GM19043 (cell line): ENCODE data around the gene ODAD2.
"Not testable (repeated sequence)": the region's sequence is repeated elsewhere in the genome, so short reads cannot be mapped to it uniquely, and the experiment has no call there.

Experiments
- ATAC-seq: cut with Tn5 transposase; IDR thresholded peaks from one replicate; pipeline ENCODE4 v1.9.1; 2021; ENCODE audit warnings: low read depth; ENCODE audit not compliant: unreplicated experiment

The ODAD2 gene

DNA sequence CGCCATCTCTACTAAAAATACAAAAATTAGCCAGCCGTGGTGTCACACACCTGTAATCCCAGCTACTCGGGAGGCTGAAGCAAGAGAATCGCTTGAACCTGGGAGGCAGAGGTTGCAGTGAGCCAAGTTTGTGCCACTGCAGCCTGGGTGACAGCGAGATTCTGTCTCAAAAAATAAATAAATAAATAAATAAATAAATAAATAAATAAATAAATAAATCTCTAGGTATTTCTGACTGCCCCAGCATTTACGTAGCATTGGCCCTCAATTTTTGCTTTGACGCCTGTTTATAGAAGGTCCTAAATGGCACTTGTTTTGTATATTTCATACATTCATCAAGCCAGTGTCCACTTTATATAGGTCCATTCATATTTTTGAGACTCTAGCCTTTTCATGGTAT, 28.9 kb downstream of the ODAD2 start:
- ATAC-seq, result not testable (repeated sequence)

DNA sequence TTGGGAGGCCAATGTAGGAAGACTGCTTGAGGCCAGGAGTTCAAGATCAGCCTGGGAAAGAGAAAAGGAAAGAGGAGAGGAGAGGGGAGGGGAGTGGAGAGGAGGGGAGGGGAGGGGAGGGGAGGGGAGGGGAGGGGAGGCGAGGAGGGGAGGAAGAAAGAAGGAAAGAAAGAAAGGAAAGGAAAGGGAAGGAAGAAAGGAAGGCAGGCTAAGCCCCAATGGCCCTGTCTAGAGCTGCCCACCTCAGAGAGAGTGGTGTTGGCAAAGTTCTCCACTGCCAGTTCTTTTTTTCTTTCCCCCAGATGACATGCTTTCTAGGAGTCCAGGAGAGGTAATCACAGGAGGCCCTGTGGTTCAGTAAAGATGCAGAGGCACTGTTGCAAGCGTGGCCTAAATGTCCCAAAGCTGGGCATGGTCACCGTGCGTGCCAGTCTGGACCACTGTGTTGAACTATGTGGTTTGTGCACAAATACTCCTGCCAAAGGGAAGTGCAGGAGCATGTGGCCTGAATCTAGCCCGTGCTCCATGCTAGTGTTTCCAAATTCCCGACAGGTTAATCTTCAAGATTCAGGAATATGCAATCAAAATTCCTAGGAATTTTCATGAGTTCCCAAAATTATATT, 39.7 kb downstream of the ODAD2 start:
- ATAC-seq, result no peak

DNA sequence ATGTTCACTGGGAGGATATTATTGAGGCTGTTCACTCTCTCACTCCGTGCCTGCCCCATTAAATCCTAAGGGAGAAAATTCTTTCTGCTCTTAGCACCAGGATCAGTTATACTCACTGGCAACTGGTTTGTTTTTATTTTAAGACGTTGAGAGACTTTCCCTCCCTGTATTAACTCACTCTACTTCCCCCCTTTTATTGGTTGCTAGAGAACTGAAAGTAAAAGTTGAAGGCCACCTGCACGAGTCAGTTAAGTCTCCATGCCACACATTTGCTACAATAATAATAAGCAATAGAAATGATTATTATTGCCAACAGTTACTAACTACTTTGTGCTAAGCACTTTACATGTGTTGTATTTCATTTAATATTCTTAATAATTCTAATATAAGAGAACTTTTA, 40.5 kb downstream of the ODAD2 start:
- ATAC-seq, result peak; percentile 86

DNA sequence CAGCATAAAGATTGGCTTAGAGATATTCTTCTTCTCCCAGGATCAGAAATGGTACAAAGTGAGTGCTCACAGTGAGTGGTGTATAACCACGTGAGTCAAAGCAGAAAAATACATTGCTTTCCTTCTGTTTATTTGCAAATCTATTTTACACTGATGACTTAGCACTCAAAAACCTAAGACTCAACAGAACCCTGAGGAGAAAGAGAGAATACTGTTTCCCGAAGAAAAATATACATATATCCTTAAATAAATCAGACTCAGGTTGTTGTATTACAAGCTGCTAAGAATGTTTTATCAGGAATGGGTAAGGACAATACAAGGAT, 48.7 kb downstream of the ODAD2 start:
- no peak for ATAC-seq

DNA sequence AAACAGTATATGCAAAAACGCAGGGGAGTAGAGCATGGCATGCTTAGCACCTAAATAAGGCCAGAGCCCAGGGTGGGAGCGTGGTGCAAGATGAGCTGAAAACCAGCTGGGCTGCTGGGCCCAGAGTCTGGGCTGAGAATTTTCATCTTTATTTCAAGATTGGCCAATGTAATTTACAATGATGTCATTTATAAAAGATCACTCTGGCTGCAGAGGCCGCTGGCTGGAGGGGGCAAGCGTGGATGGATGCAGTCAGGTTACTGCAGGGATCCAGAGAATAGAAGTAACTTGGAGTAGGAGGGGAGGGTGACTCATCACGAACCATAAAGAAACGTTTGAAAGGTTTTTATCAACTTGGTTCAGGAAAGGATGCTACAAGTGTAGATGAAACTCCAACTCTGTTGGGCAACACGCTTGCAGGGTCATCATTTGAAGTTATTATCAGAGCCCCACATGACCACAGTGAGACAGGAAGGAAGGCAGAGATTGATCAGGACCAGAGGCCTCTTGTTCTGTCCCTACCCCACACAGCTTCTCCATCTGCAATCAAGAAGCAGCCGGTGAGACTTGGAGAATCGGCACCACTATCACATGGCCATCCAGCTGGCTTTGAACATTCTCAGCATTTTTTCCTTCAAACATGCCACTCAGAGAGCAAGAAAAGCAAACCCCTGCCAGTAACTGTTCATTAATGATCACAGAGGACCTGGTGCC, 49.2 kb downstream of the ODAD2 start:
- no peak for ATAC-seq

DNA sequence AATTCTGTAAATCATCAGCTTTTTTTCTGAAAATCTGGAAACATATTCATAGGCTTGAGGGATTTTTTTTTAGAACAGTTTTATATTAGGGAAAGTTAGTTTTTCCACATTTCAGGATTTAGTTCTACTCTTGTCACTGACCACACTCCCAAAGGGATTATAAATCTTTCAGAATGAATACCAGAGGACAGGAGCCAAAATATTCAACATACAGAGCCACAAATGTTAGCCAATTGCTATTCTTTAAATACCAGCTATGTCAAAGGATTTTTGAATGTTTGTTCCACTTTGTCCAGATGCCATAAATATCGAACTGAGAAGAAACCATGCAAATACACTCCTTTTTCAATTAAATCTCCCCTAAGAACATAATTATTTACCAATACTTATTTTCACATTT, 50.7 kb downstream of the ODAD2 start:
- no peak for ATAC-seq

DNA sequence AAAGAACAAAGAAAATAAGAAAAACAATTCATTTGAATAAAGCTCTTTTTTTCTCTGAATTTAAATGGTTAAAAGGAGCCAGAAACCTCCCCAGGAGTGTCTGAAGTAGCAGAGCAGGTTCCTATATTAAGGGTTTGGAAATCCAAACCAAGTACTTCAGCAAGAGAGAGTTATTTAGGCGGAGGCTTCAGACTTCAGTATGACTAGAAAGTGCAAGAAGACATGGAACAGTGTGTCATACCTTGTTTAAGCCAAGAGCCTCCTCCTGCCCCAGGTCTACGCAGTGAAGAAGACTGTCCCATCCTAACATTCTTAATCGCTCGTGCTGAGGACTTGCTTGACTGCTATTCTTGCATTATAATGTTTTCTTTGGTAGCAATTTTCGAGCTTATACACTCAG, 51.3 kb downstream of the ODAD2 start:
- no peak for ATAC-seq

DNA sequence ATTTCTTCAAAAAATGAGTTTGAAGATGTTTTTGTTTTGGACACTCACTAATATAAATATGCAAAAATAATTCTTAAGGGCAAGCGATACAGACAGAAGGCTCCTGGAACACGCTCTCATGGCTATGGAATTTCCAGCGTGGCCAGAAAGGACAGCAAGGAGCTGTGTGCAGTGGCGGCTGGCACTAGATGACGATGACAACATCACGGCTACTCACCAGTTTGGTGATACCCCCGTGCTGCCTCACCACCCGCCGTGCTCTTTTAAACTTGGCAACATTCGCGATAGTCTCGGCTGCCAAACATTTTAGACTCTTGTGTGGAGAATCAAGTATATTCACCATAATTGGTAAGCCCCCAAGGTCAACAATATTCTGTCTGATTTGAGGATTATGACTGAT, 54.9 kb downstream of the ODAD2 start:
- no peak for ATAC-seq

DNA sequence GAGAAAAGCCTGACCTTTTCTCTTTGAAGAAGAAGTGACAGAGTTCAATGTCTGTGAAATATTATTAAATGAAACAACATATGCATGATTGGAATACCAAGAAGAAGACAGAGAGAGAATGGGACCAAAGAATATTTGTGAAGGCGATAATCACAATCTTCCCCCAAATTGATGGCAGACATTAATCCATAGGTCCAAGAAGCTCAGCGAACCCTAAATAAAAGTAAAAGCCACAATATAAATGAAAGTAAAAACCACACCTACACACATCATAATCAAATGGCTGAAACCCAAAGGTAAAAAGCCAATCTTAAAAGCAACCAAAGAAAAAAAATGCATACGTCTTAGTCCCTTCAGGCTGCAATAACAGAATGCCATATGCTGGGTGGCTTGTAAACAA, 84.0 kb downstream of the ODAD2 start:
- ATAC-seq, result no peak

DNA sequence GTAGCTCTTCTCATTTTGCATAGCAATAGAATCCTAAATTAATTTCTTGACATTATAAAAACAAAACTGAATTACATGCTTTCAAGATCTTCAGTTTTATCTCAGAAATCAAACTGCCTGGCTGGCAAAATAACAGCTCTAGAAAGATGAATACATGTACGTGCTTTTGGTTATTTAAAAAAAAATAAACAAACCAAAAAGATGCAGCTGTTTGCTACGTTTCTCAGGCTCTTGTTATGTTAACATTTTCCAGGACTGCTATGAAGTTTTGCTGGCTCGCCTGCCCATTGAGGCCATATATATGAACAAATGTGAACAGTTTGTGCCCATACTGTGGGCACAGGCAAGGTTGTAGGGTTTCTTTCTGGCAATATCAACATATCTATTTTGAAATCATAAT, 86.6 kb downstream of the ODAD2 start:
- no peak for ATAC-seq

DNA sequence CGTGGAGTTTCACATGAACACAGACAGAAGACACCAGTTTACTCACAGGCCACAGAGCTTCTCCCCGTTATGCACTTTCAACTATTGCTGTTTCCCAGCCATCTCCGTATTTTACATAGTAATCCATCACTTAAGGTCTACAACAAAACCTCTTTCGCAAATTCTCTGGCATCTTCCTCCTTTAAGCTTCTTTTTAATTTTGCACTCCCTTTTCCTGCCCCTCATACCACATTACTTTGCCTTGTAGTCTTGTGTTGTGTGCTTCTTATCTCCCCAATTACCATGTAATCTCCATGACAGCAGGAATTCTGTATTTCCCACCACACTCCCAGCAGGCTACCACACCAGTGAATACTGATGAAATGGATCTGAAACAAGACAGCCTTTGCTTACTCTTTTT, 87.3 kb downstream of the ODAD2 start:
- ATAC-seq, result no peak

DNA sequence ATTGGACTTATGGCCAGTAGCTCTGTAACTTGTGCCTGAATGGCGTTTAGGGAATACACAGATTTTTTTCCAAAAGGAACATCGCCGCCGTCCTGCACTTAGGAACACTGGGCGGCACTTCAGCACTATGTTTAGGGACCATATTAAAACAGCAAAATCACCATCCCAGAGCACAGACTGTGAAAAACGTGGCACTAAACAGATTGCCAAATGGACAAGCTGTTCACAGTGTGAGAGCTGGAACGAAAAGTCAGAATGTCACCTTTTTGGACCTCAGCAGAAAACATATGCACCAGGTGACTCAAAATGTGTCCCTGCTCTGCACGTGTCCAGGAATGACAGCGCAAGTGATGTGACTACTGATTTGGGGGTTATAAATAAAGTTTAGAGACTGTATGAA, 87.9 kb downstream of the ODAD2 start:
- no peak for ATAC-seq

DNA sequence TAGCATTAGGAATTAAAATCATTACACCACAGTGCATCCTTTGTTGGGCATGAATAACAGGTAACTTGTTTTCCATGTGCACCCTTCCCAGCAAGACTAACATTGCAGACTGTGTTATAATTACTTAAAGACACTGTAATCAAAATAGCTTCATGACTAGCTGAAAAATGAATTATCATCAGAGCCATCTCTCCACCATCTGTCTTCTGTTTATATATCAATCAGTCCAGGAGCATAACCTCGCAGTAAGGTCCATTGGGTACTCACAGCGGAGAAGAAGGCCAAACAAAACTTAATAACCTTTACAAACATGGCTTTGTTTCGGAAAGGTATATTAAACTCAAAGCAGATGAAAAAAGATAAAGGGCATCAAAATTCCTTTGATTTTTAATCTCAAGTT, 90.6 kb downstream of the ODAD2 start:
- no peak for ATAC-seq

DNA sequence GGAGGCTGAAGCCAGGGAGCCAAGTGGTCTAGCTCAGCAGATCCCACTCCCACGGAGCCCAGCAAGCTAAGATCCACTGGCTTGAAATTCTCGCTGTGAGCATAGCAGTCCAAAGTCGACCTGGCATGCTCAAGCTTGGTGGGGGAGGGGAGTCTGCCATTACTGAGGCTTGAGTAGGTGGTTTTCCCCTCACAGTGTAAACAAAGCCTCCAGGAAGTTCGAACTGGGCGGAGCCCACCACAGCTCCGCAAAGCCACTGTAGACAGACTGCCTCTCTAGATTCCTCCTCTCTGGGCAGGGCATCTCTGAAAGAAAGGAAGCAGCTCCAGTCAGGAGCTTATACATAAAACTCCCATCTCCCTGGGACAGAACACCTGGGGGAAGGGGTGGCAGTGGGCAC, 99.4 kb downstream of the ODAD2 start:
- not testable (repeated sequence) for ATAC-seq

DNA sequence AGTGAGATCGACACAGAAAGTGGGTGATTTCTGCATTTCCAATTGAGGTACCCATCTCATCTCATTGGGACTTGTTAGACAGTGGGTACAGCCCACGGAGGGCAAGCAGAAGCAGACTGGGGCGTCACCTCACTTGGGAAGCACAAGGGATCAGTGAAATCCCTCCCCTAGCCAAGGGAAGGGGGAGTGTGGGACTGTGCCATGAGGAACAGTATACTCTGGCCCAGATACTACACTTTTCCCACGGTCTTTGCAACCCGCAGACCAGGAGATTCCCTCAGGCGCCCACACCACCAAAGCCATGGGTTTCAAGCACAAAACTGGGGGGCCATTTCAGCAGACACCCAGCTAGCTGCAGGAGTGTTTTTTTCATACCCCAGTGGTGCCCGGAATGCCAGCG, 99.8 kb downstream of the ODAD2 start:
- no peak for ATAC-seq

DNA sequence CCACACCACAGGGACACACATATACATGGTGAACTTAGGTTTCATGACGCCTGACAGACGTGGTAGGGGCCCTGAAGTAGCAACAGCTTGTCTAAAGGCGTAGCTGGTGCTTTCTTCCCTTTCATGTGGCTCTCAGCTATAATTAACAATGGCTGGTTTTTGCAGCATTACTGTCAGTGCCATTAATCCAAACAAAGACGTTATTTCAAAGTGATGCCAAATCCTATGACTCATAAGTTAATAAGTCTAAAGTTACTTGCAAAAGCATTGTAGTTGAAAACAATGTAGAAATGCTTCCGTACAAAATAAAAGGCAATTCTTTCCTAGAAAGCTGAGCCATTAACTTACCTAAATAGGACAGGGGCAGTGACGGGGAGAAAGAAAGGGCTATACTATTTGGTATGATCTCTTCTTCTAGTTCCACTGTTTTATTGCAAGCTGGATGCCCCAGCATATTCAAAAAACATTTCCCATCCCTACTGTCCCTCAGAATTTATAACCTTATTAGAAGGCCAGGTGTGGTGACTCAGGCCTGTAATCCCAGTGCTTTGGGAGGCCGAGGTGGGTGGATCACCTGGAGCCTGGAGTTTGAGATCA, 105.4 kb downstream of the ODAD2 start:
- ATAC-seq, result no peak

DNA sequence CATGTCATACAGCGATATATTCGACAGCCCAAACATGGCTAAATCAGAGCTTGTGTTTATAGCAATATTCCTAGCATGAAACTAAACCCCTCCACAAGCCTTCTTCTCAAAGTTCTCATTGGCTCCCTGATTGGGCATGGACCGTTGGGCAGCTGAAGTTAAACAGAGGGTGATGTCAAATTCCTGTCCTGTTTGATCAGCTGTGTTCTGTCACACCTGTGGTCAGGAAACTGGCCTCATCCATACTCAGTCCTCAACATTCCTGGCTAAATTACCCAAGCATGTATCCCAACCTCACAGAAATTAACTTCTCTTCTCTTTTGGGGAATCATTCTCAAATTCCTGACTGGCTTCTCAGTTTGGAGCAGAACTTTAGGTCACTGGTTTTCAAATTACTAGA, 107.9 kb downstream of the ODAD2 start:
- no peak for ATAC-seq

DNA sequence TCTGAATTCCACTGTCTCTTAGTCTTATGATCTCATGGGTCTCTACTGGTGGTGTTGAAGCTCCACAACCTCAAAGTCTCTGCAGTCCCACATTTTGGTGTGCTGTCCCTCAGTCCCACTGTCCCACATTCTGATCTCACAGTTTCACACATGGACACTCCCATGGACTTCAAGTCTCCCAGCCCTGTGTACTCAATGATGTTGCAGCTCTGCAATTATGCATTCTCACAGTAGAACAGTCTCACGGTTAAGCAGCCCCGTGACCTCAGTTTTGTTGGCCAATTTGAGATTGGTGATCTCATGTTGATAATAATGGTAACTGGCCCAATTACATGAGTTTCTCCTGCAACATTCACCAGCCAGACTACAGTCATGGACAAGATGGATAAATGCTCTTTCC, 109.4 kb downstream of the ODAD2 start:
- no peak for ATAC-seq

DNA sequence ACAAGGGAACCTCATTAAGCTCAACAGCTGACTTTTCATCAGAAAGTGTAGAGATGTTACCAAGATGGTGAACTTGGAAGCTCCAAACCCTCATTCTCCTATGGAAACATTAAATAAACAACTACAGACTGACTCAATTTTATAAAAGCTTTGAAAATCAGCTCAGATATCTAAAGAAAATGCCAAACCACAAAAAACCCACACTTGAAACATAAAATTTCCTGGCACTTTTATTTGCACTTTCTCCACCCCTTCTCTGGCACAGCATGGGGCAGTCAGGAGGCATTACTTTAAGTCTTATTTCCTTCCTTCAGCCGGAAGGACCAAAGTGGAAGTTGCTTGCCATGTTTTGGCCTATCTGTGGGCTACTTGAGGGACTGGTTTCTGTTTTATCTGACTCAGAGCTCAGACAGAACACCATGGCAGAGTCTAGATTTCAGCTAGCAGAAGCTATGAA, 114.7 kb downstream of the ODAD2 start:
- no peak for ATAC-seq

DNA sequence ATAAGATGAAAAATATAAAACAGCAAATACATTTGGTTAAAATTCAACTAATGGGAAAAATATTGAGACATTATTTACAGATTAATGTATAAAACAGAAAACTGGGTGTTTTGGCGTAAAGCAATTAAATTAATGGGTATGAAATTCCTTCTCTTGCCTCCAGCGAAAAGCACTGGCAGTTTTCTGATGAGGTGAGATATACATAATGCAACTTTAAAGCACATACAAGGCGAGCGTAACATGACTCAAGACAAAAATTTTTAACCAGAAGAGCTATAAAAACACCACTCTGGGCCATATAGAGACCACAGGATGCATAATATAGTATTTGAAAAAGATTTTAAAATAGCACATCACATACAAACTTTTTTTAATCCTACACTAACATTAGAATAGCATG, 120.6 kb downstream of the ODAD2 start:
- no peak for ATAC-seq

DNA sequence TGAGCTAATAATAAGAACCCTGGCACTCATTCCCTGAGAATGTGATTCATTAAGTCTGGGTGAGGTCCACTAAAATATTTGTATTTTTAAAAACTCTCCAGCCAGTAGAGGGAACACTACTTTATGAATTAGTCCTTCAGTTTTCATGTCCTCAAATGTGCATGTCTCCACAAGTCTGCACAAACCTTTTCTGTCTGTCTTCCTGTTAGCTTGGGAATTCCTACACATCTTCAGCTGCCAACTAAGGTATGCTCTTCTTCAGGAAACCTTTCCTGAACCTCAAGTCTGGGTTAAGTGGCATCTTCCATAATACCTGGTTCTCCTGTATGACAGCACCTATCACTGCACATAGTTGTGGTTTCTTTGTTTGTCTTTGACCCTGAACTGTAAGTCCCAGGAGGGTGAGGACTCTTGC, 133.7 kb downstream of the ODAD2 start:
- ATAC-seq, result no peak

DNA sequence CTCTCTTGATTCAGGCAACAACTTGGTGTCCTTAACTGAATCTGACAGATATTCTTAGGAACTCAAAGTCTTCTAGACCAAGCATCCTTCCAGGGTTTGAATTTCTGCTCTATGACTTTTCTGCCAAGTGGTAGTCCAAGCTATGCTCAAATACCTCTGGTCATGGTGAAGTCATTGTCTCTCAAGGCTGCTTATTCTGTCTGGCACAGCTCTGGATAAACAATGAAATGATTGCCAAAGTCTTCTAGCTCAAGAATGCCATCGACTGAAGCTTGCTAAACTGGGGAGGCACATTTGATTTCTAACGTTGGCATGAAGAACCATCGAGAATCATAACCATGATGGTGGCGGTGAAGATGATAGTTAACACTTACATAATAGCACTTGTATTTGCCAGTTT, 137.1 kb downstream of the ODAD2 start:
- ATAC-seq, result no peak
